IPS-18c (cell line): ENCODE results near the gene USP20.

Source experiments
- H3K4me3 ChIP-seq: 2 replicates; pipeline ENCODE4 v1.7.0; 2013; ENCODE audit warnings: low read depth, mild to moderate bottlenecking, low read length, moderate library complexity; ENCODE audit not compliant: insufficient read depth
- H3K9me3 ChIP-seq: one replicate; pipeline ENCODE4 v1.6.1; 2013; ENCODE audit warnings: mild to moderate bottlenecking, low read length, moderate library complexity; ENCODE audit not compliant: control insufficient read depth, insufficient read depth

The USP20 gene

GRCh38 chr9:129894120-129894823 is 59.0 kb downstream of the USP20 start:
- no peak overlapping the region for H3K4me3 ChIP-seq
- H3K9me3 ChIP-seq: peaks cover 4% of the 10 kb centered on the region

- H3K4me3 ChIP-seq: no peak overlapping the region
- peaks cover 4% of the 10 kb centered on the region for H3K9me3 ChIP-seq
Observed at GRCh38 chr9:129895376-129896268, 60.4 kb downstream of the USP20 start.

GRCh38 chr9:129897263-129897662 is 62.0 kb downstream of the USP20 start:
- no peak overlapping the region for H3K4me3 ChIP-seq
- peaks cover 4% of the 10 kb centered on the region for H3K9me3 ChIP-seq

GRCh38 chr9:129898185-129898584 is 62.9 kb downstream of the USP20 start:
- H3K9me3 ChIP-seq: no peaks in the 10 kb centered on the region

GRCh38 chr9:129899620-129900019 is 64.4 kb downstream of the USP20 start:
- no peak overlapping the region for H3K4me3 ChIP-seq
- no peaks in the 10 kb centered on the region for H3K9me3 ChIP-seq

More at GRCh38 chr9:129898185-129898584, 62.9 kb downstream of the USP20 start:
- H3K4me3 ChIP-seq: no peak overlapping the region

GRCh38 chr9:129900263-129901027 is 65.2 kb downstream of the USP20 start:
- H3K9me3 ChIP-seq: no peaks in the 10 kb centered on the region
- no peak overlapping the region for H3K4me3 ChIP-seq

- Histone ChIP-seq H3K9me3 (no peaks in the 10 kb centered on the region), H3K4me3 (no peak overlapping the region)
Observed at GRCh38 chr9:129901993-129902739, 66.9 kb downstream of the USP20 start.

GRCh38 chr9:129902740-129903134 is 67.5 kb downstream of the USP20 start:
- Histone ChIP-seq H3K4me3 (no peak overlapping the region), H3K9me3 (no peaks in the 10 kb centered on the region)

GRCh38 chr9:129904734-129905133 is 69.5 kb downstream of the USP20 start:
- H3K4me3 ChIP-seq: no peak overlapping the region
- H3K9me3 ChIP-seq: no peaks in the 10 kb centered on the region

- Histone ChIP-seq H3K9me3 (no peaks in the 10 kb centered on the region), H3K4me3 (no peak overlapping the region)
Observed at GRCh38 chr9:129906298-129906697, 71.0 kb downstream of the USP20 start.

- Histone ChIP-seq H3K9me3 (no peaks in the 10 kb centered on the region), H3K4me3 (no peak overlapping the region)
Observed at GRCh38 chr9:129907201-129907600, 71.9 kb downstream of the USP20 start.

GRCh38 chr9:129908906-129909305 is 73.6 kb downstream of the USP20 start:
- no peaks in the 10 kb centered on the region for H3K9me3 ChIP-seq
- no peak overlapping the region for H3K4me3 ChIP-seq

- Histone ChIP-seq H3K4me3 (no peak overlapping the region), H3K9me3 (no peaks in the 10 kb centered on the region)
Observed at GRCh38 chr9:129909851-129910250, 74.6 kb downstream of the USP20 start.

GRCh38 chr9:129910628-129911567 is 75.6 kb downstream of the USP20 start:
- Histone ChIP-seq H3K9me3 (no peaks in the 10 kb centered on the region), H3K4me3 (no peak overlapping the region)

- Histone ChIP-seq H3K9me3 (no peaks in the 10 kb centered on the region), H3K4me3 (no peak overlapping the region)
Observed at GRCh38 chr9:129914051-129914450, 78.8 kb downstream of the USP20 start.

- Histone ChIP-seq H3K4me3 (no peak overlapping the region), H3K9me3 (no peaks in the 10 kb centered on the region)
Observed at GRCh38 chr9:129916707-129917106, 81.4 kb downstream of the USP20 start.
